ENCODE data around the gene GPR143. TPM values are rescaled to one million over a fixed set of nuclear protein-coding genes. Genes with fewer than 3 reads are reported as not detected.

The GPR143 gene
- total RNA-seq, 1 donor from 2014 or later: 2.4 TPM

- H3K4me3 Mint-ChIP-seq: no peak overlapping the region
- H3K9me3 Mint-ChIP-seq: peaks cover 2% of the 10 kb centered on the region
- H3K36me3 Mint-ChIP-seq (ENCODE audit: low read depth): peaks cover 27% of the 10 kb centered on the region
- H3K27me3 Mint-ChIP-seq (ENCODE audit: low read depth): no peaks in the 10 kb centered on the region
- DNase-seq (ENCODE audit: low read depth, low spot score): no peak
- no peak overlapping the region for H3K27ac Mint-ChIP-seq (ENCODE audit: unreplicated experiment)
- TF ChIP-seq, protein P1, sequence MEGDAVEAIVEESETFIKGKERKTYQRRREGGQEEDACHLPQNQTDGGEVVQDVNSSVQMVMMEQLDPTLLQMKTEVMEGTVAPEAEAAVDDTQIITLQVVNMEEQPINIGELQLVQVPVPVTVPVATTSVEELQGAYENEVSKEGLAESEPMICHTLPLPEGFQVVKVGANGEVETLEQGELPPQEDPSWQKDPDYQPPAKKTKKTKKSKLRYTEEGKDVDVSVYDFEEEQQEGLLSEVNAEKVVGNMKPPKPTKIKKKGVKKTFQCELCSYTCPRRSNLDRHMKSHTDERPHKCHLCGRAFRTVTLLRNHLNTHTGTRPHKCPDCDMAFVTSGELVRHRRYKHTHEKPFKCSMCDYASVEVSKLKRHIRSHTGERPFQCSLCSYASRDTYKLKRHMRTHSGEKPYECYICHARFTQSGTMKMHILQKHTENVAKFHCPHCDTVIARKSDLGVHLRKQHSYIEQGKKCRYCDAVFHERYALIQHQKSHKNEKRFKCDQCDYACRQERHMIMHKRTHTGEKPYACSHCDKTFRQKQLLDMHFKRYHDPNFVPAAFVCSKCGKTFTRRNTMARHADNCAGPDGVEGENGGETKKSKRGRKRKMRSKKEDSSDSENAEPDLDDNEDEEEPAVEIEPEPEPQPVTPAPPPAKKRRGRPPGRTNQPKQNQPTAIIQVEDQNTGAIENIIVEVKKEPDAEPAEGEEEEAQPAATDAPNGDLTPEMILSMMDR (conservative IDR thresholded peaks at IDR 0.05): no peak
- H3K4me1 Mint-ChIP-seq: peaks cover 7% of the 10 kb centered on the region
Measured at GRCh38 chrX:9707306-9708033, 58.2 kb downstream of the GPR143 start.

GRCh38 chrX:9706421-9706820 lies 59.2 kb downstream of the GPR143 start:
- no peak for DNase-seq (ENCODE audit: low read depth, low spot score)
- no peak overlapping the region for H3K4me3 Mint-ChIP-seq
- H3K36me3 Mint-ChIP-seq (ENCODE audit: low read depth): peaks cover 30% of the 10 kb centered on the region
- peaks cover 2% of the 10 kb centered on the region for H3K9me3 Mint-ChIP-seq
- H3K27ac Mint-ChIP-seq (ENCODE audit: unreplicated experiment): no peak overlapping the region
- H3K4me1 Mint-ChIP-seq: peaks cover 7% of the 10 kb centered on the region
- TF ChIP-seq, protein P1 (conservative IDR thresholded peaks at IDR 0.05): no peak
- H3K27me3 Mint-ChIP-seq (ENCODE audit: low read depth): no peaks in the 10 kb centered on the region

DNA sequence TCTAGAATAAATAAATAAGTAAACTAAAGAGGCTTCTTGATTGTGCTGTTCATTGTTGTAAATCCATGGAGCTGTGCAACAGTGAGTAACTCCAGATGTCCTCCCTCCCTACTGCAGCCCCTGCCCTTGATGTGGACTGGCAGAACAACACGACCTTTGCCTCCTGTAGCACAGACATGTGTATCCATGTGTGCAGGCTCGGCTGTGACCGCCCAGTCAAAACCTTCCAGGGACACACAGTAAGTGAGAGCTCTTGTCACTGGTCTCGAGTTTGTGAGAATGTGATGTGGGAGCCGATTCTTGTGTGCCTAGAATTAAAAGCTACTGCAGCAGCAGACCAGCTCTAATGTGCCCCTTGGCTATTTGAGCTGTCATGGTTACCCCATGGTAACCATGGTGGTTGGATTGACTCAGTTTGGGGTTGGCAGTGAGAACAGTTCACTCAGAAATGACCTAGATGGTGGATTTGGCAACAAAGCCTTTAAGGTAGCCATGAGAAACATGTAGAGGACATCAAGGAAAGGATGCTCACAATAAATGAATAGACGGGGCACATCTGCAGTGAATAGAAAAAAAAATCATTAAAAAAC lies 60.7 kb downstream of the GPR143 start:
- H3K27me3 Mint-ChIP-seq (ENCODE audit: low read depth): no peaks in the 10 kb centered on the region
- no peak for DNase-seq (ENCODE audit: low read depth, low spot score)
- H3K27ac Mint-ChIP-seq (ENCODE audit: unreplicated experiment): no peak overlapping the region
- H3K4me3 Mint-ChIP-seq: no peak overlapping the region
- peaks cover 7% of the 10 kb centered on the region for H3K4me1 Mint-ChIP-seq
- TF ChIP-seq, protein P1 (conservative IDR thresholded peaks at IDR 0.05): no peak
- H3K9me3 Mint-ChIP-seq: peaks cover 2% of the 10 kb centered on the region
- peaks cover 38% of the 10 kb centered on the region for H3K36me3 Mint-ChIP-seq (ENCODE audit: low read depth)

DNA sequence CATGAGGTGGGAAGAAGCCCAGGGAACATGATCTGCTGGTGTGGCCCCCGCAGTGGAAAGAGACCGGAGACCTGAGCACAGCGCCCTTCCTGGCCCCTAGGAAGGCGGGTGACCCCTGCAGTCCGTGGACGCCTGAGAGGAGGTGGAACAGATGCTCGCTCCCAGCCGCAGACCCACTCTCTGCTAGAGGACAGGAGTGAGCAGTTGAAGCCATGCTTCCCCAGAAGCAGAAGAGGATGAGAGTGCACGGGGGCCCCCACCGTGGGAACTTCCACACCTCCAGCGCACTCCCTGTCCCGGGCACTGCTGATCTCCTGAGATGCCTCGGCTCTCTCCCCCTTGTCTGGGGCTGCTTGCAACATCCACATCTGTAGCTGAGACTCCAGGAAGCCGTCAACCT lies 62.2 kb downstream of the GPR143 start:
- H3K27ac Mint-ChIP-seq (ENCODE audit: unreplicated experiment): no peak overlapping the region
- H3K4me3 Mint-ChIP-seq: no peak overlapping the region
- peaks cover 4% of the 10 kb centered on the region for H3K9me3 Mint-ChIP-seq
- no peaks in the 10 kb centered on the region for H3K27me3 Mint-ChIP-seq (ENCODE audit: low read depth)
- no peaks in the 10 kb centered on the region for H3K4me1 Mint-ChIP-seq
- TF ChIP-seq, protein P1 (conservative IDR thresholded peaks at IDR 0.05): no peak
- H3K36me3 Mint-ChIP-seq (ENCODE audit: low read depth): peaks cover 43% of the 10 kb centered on the region
- no peak for DNase-seq (ENCODE audit: low read depth, low spot score)

- Mint-ChIP-seq H3K36me3 (ENCODE audit: low read depth) (peaks cover 45% of the 10 kb centered on the region), H3K27ac (ENCODE audit: unreplicated experiment) (no peak overlapping the region)
- DNase-seq (ENCODE audit: low read depth, low spot score): no peak
Measured at GRCh38 chrX:9701790-9702189, 63.9 kb downstream of the GPR143 start.

More at GRCh38 chrX:9701790-9702189, 63.9 kb downstream of the GPR143 start:
- peaks cover 6% of the 10 kb centered on the region for H3K9me3 Mint-ChIP-seq
- H3K4me1 Mint-ChIP-seq: no peaks in the 10 kb centered on the region
- no peaks in the 10 kb centered on the region for H3K27me3 Mint-ChIP-seq (ENCODE audit: low read depth)
- no peak overlapping the region for H3K4me3 Mint-ChIP-seq
- TF ChIP-seq, protein P1 (conservative IDR thresholded peaks at IDR 0.05): no peak
